HEK293 (cell line): ENCODE data around the gene ADM5.

Source experiments
- BCL11B ChIP-seq: fragments of 450-650 bp; formaldehyde crosslinking; IDR thresholded peaks from 2 replicates; pipeline ENCODE4 v1.5.1; 2016; ENCODE audit warnings: low read depth, missing biosample characterization, missing genetic modification characterization
- EGR2 ChIP-seq: fragments of 450-650 bp; formaldehyde crosslinking; IDR thresholded peaks from 2 replicates; pipeline ENCODE4 v1.5.1; 2016; ENCODE audit warnings: low read depth, missing biosample characterization, missing genetic modification characterization
- GLIS2 ChIP-seq: fragments of 450-650 bp; formaldehyde crosslinking; IDR thresholded peaks from 2 replicates; pipeline ENCODE4 v1.5.1; 2016; ENCODE audit warnings: missing biosample characterization, missing genetic modification characterization
- HOXC10 ChIP-seq: sonication (generic); formaldehyde crosslinking; IDR thresholded peaks from 2 replicates; pipeline ENCODE4 v1.8.1; 2023; ENCODE audit warnings: mild to moderate bottlenecking, missing genetic modification reagents
- PRDM1 ChIP-seq: fragments of 450-650 bp; formaldehyde crosslinking; IDR thresholded peaks from 2 replicates; pipeline ENCODE4; 2016; ENCODE audit warnings: missing biosample characterization, missing genetic modification characterization
- TRIM28 ChIP-seq: IDR thresholded peaks from 2 replicates; pipeline ENCODE4 v1.6.1; 2011; ENCODE audit warnings: low read length, control low read depth, borderline replicate concordance
- ZBTB17 ChIP-seq: fragments of 450-650 bp; formaldehyde crosslinking; IDR thresholded peaks from 2 replicates; pipeline ENCODE4 v1.5.1; 2016; ENCODE audit warnings: missing biosample characterization, missing genetic modification characterization
- ZBTB20 ChIP-seq: fragments of 450-650 bp; formaldehyde crosslinking; IDR thresholded peaks from 2 replicates; pipeline ENCODE4 v1.5.1; 2016; ENCODE audit warnings: missing biosample characterization, missing genetic modification characterization
- ZNF155 ChIP-seq: fragments of 450-650 bp; formaldehyde crosslinking; IDR thresholded peaks from 2 replicates; pipeline ENCODE4 v1.5.1; 2016; ENCODE audit warnings: missing biosample characterization, missing genetic modification characterization
- ZNF324 ChIP-seq: fragments of 450-650 bp; formaldehyde crosslinking; IDR thresholded peaks from 2 replicates; pipeline ENCODE4 v1.5.1; 2016; ENCODE audit warnings: missing biosample characterization, missing genetic modification characterization
- ZNF350 ChIP-seq: fragments of 450-650 bp; formaldehyde crosslinking; IDR thresholded peaks from 2 replicates; pipeline ENCODE4 v1.5.0; 2017; ENCODE audit warnings: missing biosample characterization, mild to moderate bottlenecking, missing genetic modification characterization
- ZNF37A ChIP-seq: fragments of 450-650 bp; IDR thresholded peaks from 2 replicates; pipeline ENCODE4 v1.5.1; 2018; ENCODE audit warnings: missing biosample characterization, missing genetic modification characterization
- ZNF423 ChIP-seq: fragments of 450-650 bp; formaldehyde crosslinking; IDR thresholded peaks from 2 replicates; pipeline ENCODE4 v1.5.1; 2016; ENCODE audit warnings: missing biosample characterization, missing genetic modification characterization
- ZNF530 ChIP-seq: fragments of 450-650 bp; formaldehyde crosslinking; IDR thresholded peaks from 2 replicates; pipeline ENCODE4 v1.5.1; 2016; ENCODE audit warnings: low read depth, missing biosample characterization, missing genetic modification characterization
- ZNF560 ChIP-seq: fragments of 450-650 bp; formaldehyde crosslinking; IDR thresholded peaks from 2 replicates; pipeline ENCODE4 v1.5.1; 2017; ENCODE audit warnings: missing biosample characterization, missing genetic modification characterization, borderline replicate concordance
- ZNF561 ChIP-seq: fragments of 450-650 bp; IDR thresholded peaks from 2 replicates; pipeline ENCODE4 v1.5.1; 2018; ENCODE audit warnings: missing biosample characterization, missing genetic modification characterization, borderline replicate concordance
- ZNF596 ChIP-seq: fragments of 450-650 bp; IDR thresholded peaks from 2 replicates; pipeline ENCODE4 v1.5.0; 2018; ENCODE audit warnings: missing biosample characterization, mild to moderate bottlenecking, missing genetic modification characterization, moderate library complexity
- ZNF621 ChIP-seq: fragments of 450-650 bp; formaldehyde crosslinking; IDR thresholded peaks from 2 replicates; pipeline ENCODE4 v1.5.1; 2017; ENCODE audit warnings: missing biosample characterization, missing genetic modification characterization
- ZNF747 ChIP-seq: fragments of 450-650 bp; formaldehyde crosslinking; IDR thresholded peaks from 2 replicates; pipeline ENCODE4 v1.5.1; 2016; ENCODE audit warnings: missing biosample characterization, missing genetic modification characterization
- ZNF76 ChIP-seq: fragments of 450-650 bp; formaldehyde crosslinking; IDR thresholded peaks from 2 replicates; pipeline ENCODE4; 2016; ENCODE audit warnings: low read depth, missing biosample characterization, missing genetic modification characterization, borderline replicate concordance
- ZNF768 ChIP-seq: fragments of 450-650 bp; formaldehyde crosslinking; IDR thresholded peaks from 2 replicates; pipeline ENCODE4 v1.5.1; 2018; ENCODE audit warnings: missing biosample characterization, mild to moderate bottlenecking, missing genetic modification characterization
- ZNF791 ChIP-seq: fragments of 450-650 bp; formaldehyde crosslinking; IDR thresholded peaks from 2 replicates; pipeline ENCODE4 v1.5.1; 2016; ENCODE audit warnings: missing biosample characterization, missing genetic modification characterization
- ZNF792 ChIP-seq: fragments of 450-650 bp; formaldehyde crosslinking; IDR thresholded peaks from 2 replicates; pipeline ENCODE4 v1.5.1; 2016; ENCODE audit warnings: missing biosample characterization, missing genetic modification characterization
- TF ChIP-seq, protein P1 (sequence below): fragments of 450-650 bp; formaldehyde crosslinking; IDR thresholded peaks from 2 replicates; pipeline ENCODE4 v1.5.1; 2017; ENCODE audit warnings: missing biosample characterization, missing genetic modification characterization
- TF ChIP-seq, protein P2 (sequence below): fragments of 450-650 bp; formaldehyde crosslinking; conservative IDR thresholded peaks from 2 replicates; pipeline ENCODE4 v1.5.1; 2016; ENCODE audit warnings: low read depth, missing biosample characterization, missing genetic modification characterization
- TF ChIP-seq, protein P3 (sequence below): fragments of 450-650 bp; formaldehyde crosslinking; IDR thresholded peaks from 2 replicates; pipeline ENCODE4 v1.5.1; 2016; ENCODE audit warnings: missing biosample characterization, missing genetic modification characterization
- TF ChIP-seq, protein P4 (sequence below): fragments of 450-650 bp; formaldehyde crosslinking; IDR thresholded peaks from 2 replicates; pipeline ENCODE4 v1.5.1; 2017; ENCODE audit warnings: missing biosample characterization, missing genetic modification characterization
- TF ChIP-seq, protein P5 (sequence below): fragments of 450-650 bp; formaldehyde crosslinking; IDR thresholded peaks from 2 replicates; pipeline ENCODE4 v1.5.1; 2016; ENCODE audit warnings: missing biosample characterization, missing genetic modification characterization

Gene ADM5

DNA sequence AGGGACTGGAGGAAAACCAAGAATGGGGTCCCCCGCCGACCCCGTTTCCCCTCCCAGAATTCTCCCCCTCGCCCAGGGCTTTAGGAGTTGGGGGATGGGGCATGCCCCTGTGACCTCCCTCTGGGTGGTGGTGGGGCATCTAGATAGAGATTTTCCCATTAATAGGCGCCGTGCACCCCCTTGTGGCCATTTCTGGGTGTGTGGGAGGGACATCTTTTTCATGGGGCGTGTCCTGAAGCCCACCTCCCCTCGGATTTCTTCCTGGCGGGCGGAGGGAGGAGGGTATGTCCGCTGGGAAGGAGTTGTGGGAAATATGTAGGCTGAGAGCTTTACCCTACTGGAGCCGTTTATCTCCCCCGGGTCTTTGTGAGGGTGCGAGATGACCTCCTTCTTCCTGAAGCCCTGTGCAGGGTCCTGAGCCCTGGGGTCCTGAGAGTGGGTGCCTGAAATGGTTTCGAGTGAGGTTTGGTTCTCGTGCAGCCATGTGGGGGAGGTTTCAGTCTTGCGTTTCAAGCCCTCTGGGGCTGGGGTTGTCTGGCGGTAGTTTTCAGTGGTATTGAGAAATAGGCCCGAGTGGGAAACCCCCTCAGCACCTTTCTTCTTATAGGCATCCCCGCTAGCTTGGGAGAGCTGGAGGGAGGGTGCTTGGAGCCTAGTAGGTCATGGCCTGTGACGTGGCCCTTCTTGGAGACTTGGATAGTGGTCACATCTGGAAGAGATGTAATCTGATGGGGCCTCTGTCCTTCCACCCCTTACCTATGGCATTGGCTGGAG, 11.3 kb upstream of the ADM5 start (continued):
- TF ChIP-seq ZNF560 (tag by site-specific recombination) (no peak), ZNF768 (tag by site-specific recombination) (no peak), ZNF792 (no peak), BCL11B (tag by site-specific recombination) (peak; percentile 82), ZNF530 (no peak), ZNF791 (tag by site-specific recombination) (no peak), ZNF324 (tag by site-specific recombination) (no peak), ZNF423 (tag by site-specific recombination) (no peak), ZNF596 (no peak), ZNF37A (tag by site-specific recombination) (no peak), ZNF155 (no peak), ZNF621 (no peak), TRIM28 (no peak), ZNF747 (no peak), ZNF76 (tag by site-specific recombination) (peak; percentile 60), ZNF561 (tag by site-specific recombination) (no peak), ZBTB17 (no peak), ZNF350 (tag by site-specific recombination) (no peak), ZBTB20 (peak; percentile 30; the same call in 1 of the 2 replicates), EGR2 (tag by site-specific recombination) (peak; percentile 66; the same call in 1 of the 2 replicates), GLIS2 (tag by site-specific recombination) (no peak), PRDM1 (tag by site-specific recombination) (no peak), HOXC10 (CRISPR knock-in tag) (no peak)
- TF ChIP-seq, protein P1, sequence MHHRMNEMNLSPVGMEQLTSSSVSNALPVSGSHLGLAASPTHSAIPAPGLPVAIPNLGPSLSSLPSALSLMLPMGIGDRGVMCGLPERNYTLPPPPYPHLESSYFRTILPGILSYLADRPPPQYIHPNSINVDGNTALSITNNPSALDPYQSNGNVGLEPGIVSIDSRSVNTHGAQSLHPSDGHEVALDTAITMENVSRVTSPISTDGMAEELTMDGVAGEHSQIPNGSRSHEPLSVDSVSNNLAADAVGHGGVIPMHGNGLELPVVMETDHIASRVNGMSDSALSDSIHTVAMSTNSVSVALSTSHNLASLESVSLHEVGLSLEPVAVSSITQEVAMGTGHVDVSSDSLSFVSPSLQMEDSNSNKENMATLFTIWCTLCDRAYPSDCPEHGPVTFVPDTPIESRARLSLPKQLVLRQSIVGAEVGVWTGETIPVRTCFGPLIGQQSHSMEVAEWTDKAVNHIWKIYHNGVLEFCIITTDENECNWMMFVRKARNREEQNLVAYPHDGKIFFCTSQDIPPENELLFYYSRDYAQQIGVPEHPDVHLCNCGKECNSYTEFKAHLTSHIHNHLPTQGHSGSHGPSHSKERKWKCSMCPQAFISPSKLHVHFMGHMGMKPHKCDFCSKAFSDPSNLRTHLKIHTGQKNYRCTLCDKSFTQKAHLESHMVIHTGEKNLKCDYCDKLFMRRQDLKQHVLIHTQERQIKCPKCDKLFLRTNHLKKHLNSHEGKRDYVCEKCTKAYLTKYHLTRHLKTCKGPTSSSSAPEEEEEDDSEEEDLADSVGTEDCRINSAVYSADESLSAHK, result peak; percentile 36; the same call in 1 of the 2 replicates
- TF ChIP-seq, protein P2, sequence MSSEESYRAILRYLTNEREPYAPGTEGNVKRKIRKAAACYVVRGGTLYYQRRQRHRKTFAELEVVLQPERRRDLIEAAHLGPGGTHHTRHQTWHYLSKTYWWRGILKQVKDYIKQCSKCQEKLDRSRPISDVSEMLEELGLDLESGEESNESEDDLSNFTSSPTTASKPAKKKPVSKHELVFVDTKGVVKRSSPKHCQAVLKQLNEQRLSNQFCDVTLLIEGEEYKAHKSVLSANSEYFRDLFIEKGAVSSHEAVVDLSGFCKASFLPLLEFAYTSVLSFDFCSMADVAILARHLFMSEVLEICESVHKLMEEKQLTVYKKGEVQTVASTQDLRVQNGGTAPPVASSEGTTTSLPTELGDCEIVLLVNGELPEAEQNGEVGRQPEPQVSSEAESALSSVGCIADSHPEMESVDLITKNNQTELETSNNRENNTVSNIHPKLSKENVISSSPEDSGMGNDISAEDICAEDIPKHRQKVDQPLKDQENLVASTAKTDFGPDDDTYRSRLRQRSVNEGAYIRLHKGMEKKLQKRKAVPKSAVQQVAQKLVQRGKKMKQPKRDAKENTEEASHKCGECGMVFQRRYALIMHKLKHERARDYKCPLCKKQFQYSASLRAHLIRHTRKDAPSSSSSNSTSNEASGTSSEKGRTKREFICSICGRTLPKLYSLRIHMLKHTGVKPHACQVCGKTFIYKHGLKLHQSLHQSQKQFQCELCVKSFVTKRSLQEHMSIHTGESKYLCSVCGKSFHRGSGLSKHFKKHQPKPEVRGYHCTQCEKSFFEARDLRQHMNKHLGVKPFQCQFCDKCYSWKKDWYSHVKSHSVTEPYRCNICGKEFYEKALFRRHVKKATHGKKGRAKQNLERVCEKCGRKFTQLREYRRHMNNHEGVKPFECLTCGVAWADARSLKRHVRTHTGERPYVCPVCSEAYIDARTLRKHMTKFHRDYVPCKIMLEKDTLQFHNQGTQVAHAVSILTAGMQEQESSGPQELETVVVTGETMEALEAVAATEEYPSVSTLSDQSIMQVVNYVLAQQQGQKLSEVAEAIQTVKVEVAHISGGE, result no peak
- TF ChIP-seq, protein P3, sequence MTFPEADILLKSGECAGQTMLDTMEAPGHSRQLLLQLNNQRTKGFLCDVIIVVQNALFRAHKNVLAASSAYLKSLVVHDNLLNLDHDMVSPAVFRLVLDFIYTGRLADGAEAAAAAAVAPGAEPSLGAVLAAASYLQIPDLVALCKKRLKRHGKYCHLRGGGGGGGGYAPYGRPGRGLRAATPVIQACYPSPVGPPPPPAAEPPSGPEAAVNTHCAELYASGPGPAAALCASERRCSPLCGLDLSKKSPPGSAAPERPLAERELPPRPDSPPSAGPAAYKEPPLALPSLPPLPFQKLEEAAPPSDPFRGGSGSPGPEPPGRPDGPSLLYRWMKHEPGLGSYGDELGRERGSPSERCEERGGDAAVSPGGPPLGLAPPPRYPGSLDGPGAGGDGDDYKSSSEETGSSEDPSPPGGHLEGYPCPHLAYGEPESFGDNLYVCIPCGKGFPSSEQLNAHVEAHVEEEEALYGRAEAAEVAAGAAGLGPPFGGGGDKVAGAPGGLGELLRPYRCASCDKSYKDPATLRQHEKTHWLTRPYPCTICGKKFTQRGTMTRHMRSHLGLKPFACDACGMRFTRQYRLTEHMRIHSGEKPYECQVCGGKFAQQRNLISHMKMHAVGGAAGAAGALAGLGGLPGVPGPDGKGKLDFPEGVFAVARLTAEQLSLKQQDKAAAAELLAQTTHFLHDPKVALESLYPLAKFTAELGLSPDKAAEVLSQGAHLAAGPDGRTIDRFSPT, result peak; percentile 89
- TF ChIP-seq, protein P4, sequence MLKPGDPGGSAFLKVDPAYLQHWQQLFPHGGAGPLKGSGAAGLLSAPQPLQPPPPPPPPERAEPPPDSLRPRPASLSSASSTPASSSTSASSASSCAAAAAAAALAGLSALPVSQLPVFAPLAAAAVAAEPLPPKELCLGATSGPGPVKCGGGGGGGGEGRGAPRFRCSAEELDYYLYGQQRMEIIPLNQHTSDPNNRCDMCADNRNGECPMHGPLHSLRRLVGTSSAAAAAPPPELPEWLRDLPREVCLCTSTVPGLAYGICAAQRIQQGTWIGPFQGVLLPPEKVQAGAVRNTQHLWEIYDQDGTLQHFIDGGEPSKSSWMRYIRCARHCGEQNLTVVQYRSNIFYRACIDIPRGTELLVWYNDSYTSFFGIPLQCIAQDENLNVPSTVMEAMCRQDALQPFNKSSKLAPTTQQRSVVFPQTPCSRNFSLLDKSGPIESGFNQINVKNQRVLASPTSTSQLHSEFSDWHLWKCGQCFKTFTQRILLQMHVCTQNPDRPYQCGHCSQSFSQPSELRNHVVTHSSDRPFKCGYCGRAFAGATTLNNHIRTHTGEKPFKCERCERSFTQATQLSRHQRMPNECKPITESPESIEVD (tag by site-specific recombination), result no peak
- TF ChIP-seq, protein P5, sequence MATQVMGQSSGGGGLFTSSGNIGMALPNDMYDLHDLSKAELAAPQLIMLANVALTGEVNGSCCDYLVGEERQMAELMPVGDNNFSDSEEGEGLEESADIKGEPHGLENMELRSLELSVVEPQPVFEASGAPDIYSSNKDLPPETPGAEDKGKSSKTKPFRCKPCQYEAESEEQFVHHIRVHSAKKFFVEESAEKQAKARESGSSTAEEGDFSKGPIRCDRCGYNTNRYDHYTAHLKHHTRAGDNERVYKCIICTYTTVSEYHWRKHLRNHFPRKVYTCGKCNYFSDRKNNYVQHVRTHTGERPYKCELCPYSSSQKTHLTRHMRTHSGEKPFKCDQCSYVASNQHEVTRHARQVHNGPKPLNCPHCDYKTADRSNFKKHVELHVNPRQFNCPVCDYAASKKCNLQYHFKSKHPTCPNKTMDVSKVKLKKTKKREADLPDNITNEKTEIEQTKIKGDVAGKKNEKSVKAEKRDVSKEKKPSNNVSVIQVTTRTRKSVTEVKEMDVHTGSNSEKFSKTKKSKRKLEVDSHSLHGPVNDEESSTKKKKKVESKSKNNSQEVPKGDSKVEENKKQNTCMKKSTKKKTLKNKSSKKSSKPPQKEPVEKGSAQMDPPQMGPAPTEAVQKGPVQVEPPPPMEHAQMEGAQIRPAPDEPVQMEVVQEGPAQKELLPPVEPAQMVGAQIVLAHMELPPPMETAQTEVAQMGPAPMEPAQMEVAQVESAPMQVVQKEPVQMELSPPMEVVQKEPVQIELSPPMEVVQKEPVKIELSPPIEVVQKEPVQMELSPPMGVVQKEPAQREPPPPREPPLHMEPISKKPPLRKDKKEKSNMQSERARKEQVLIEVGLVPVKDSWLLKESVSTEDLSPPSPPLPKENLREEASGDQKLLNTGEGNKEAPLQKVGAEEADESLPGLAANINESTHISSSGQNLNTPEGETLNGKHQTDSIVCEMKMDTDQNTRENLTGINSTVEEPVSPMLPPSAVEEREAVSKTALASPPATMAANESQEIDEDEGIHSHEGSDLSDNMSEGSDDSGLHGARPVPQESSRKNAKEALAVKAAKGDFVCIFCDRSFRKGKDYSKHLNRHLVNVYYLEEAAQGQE, result no peak
